Forelimb muscle (tissue), 1 donor: Measurements from ENCODE around the gene BMP5. TPM values are rescaled to one million over a fixed set of nuclear protein-coding genes. Genes with fewer than 3 reads are reported as not detected.

Experiments used
- DNase-seq: peaks from one replicate; pipeline ENCODE4 v3.0.0-alpha.2; 2013; ENCODE audit warnings: low read depth
- polyA plus RNA-seq: library from polyadenylated mRNA; unstranded; fragments of 120-200 nt; gene quantifications from one replicate; pipeline ENCODE4 v1.2.1, GENCODE V29; 2013; ENCODE audit not compliant: insufficient read length

Gene BMP5
- polyA plus RNA-seq, 1 donor: 11.1 TPM

DNA sequence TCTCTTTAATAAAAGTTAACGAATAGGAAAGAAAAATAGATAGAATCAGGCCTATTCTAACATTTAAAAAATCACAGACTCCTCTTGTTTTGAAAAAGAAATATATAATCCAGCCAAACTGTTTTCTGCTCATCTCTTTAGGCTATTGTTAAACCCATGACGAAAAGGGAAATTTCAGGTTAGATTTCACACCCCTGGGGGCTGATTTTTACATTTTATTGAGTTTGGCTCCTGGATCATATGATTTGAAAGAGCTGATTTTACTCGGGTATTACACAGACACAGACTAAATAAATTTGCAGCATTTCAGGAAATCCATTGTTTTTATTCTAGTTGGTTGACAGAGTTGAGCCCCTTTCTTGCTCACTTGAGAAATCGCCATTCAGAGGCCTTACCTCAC, 160.6 kb downstream of the BMP5 start:
- DNase-seq: no peak

DNA sequence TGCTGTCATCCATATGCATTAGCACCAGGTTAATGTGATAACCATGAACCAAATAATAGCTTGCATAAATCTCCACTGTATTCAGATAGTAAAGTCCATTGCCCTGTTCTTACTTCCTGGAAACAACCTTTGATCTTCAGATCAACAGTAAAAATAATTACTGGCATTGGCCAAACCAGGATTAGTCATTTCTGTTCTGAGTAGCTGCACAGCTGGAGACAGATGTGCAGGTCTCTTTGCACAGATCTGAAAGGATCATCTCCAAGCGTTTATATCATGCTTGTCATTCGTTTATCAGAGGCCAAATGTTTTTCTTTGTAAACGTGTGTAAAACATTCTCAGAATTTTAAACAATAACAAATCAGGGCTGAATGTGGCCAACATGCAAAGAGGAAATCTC, 162.0 kb downstream of the BMP5 start:
- DNase-seq: peak; percentile 26

DNA sequence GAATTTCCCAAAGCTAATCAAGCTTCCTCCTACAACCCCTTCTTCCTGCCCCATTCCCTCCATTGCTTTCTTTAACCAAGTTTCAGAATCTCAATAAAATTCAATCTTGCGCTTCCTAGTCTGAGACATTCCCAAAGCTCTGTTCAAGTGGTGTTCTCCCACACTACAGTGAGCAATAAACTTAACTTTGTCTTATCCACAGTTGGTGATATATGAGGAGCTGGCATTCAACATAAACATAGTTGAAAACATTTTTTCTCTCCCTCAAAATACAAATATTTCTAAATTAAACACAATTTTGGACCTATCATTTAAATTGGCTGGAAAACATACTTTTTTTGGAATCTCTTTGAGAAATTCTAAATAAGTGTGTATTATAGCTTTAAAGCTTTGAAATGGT, 166.7 kb downstream of the BMP5 start:
- DNase-seq: no peak

DNA sequence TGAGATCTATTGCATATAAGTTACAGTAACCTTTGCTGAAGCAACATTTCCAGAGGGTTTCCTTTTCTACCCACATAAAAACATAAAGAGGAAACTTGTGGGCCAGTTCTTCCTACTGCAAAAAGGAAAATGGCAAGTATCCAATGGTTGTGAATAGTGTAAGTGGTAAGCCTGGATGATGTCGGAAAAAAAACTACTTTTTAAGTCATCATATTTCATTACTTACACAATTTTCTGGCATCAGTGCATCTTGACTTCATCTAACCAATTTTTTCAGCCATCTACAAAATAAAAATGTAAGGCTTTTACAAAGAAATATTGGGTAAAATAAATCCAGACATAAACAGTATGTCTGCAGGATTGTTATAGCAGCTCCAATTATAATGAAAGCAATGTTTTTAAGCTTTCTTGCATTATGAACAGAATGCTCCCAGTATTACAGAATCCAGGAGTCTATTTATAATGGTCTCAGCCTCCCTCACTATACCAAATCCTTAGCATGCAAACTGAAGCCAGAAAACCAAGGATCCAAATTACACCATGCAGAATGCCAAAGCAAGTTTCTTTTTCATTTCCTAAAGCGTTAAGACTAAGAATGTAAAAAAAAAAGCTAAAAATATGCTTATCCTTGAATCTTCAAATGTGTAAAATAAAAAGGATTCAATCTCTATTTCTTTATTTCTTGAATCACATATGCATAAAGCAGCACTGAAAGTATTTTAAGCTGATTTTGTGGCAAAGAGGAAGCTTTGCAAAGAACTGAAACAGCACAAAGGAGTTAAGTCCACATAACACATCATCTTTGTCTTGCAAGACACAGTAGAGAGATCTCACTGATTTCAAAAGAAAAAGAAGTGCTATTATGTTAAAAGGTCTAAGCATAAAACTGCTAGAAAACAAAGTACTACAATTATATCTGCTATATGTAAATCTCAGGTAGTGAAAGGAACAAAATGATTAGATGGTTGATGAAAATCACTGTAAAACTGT, 169.6 kb downstream of the BMP5 start:
- peak; percentile 25 for DNase-seq

DNA sequence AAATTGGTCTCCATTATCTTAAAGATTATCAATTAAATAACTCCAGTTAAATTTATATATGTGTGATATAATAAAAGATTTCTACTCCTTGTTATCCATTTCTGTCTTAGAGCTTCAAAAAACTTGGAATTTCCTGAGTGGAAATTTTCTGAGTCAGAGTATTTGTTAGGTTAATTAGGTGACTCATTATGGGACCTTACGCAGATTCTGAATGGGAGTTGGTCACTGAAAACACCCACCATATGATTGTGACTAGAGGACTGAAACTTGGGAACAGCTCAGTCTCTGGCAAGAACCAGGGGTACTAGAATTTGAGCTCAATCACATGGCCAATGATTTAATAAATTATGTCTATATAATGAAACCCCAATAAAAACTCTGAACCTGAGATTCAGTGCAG, 171.0 kb downstream of the BMP5 start:
- no peak for DNase-seq
